Aorta (tissue), 5 donors: ENCODE results near the gene ST7L. TPM values are rescaled to one million over a fixed set of nuclear protein-coding genes. Genes with fewer than 3 reads are reported as not detected.

Experiments
- ATAC-seq: fragments of 200-7000 bp; cut with Tn5 transposase; one replicate; pipeline ENCODE4 v1.9.1; 2022; ENCODE audit warnings: moderate library complexity; ENCODE audit not compliant: low FRiP score
- DNase-seq, 2 donors: peaks; one replicate each; pipeline ENCODE4 v3.0.0-alpha.2; 2020
- H3K27ac ChIP-seq, 2 donors: one replicate each; pipeline ENCODE4 v1.5.1; 2013; ENCODE audit warnings: low read length in 2 of 2, mild to moderate bottlenecking in 2 of 2, moderate library complexity in 2 of 2, control low read depth in 1 of 2, inconsistent platforms in 1 of 2, low read depth in 1 of 2
- H3K27me3 ChIP-seq, 2 donors: one replicate each; pipeline ENCODE4 v1.6.1; 2013; ENCODE audit warnings: control low read depth in 1 of 2, low read length in 1 of 2, mild to moderate bottlenecking in 1 of 2, moderate library complexity in 1 of 2; ENCODE audit not compliant: insufficient read depth in 2 of 2, control insufficient read depth in 1 of 2
- H3K36me3 ChIP-seq, 2 donors: one replicate each; pipeline ENCODE4 v1.6.1; 2013; ENCODE audit warnings: control low read depth in 1 of 2, low read length in 1 of 2, mild to moderate bottlenecking in 1 of 2; ENCODE audit not compliant: insufficient read depth in 2 of 2, control insufficient read depth in 1 of 2
- H3K4me1 ChIP-seq, 2 donors: one replicate each; pipeline ENCODE4 v1.6.1; 2013; ENCODE audit warnings: low read length in 2 of 2, control low read depth in 1 of 2, mild to moderate bottlenecking in 1 of 2, moderate library complexity in 1 of 2; ENCODE audit not compliant: insufficient read depth in 2 of 2, control insufficient read depth in 1 of 2
- H3K4me3 ChIP-seq, 2 donors: one replicate each; pipeline ENCODE4 v1.5.1; 2013; ENCODE audit warnings: low read length in 2 of 2, control low read depth in 1 of 2, mild to moderate bottlenecking in 1 of 2
- H3K9me3 ChIP-seq: one replicate; pipeline ENCODE4 v1.6.1; 2013; ENCODE audit warnings: mild to moderate bottlenecking, low read length; ENCODE audit not compliant: control insufficient read depth
- WGBS, 2 donors: extraction: QIAGEN DNeasy Blood & Tissue Kit; methylation state at CpG; one replicate each; pipeline ENCODE4 v1.1.7; 2013; 5-methylcytosine and 5-hydroxymethylcytosine counted together
- intact Hi-C, 2 donors: fragments of 100-400 bp; cut with DNase I; formaldehyde crosslinking; loops; one replicate each; pipeline versions ENCODE4 v1.14.2 to v1.15.0; 2022
- polyA plus RNA-seq, 2 donors: library from polyadenylated mRNA; stranded (reverse); fragments of 200-250 nt; gene quantifications; one replicate each; pipeline ENCODE4 v1.2.3, GENCODE V29; 2013
- total RNA-seq, 2 donors: library from RNA; stranded (reverse); fragmentation: NEBNext Ultra II Directional; extraction: Animal tissue kit (Norgen Biotek cat#: 25700); gene quantifications; one replicate each; pipeline ENCODE4 v1.2.1, GENCODE V29; 2021
- donor health status: healthy with polysubstance abuse.
- donor health status: Bipolar disorder and iron deficiency.
- donor health status: DM: no; HTN: no; CAD: no.
- donor health status: DM: no; HTN: no; CAD: no.
- donor health status: DM: yes; HTN: yes; CAD: no.

Gene ST7L
- total and polyA plus RNA-seq, 4 donors, result 9.3 to 27.3 (median 18.9) TPM

GRCh38 chr1:112637254-112638109, 18.5 kb upstream of the ST7L start:
- ATAC-seq, result no peak
- WGBS, 2 donors, result 42 to 44% methylated on average over 4 of the region's 4 CpGs
- Histone ChIP-seq H3K27me3 (no peaks in the 10 kb centered on the region), H3K36me3 (no peaks in the 10 kb centered on the region), H3K4me1 (no peaks in the 10 kb centered on the region), H3K27ac (no peak overlapping the region), H3K4me3 (no peak overlapping the region), H3K9me3 (no peaks in the 10 kb centered on the region)
- no peak for DNase-seq
- intact Hi-C loops, result loop anchor here in 1 of 2 donors (5.0 kb wide), 1 partner anchor 65 kb away; no protein-coding TSS in a partner anchor

- Histone ChIP-seq H3K4me1 (no peaks in the 10 kb centered on the region), H3K27me3 (no peaks in the 10 kb centered on the region), H3K9me3 (no peaks in the 10 kb centered on the region), H3K27ac (no peak overlapping the region), H3K36me3 (no peaks in the 10 kb centered on the region), H3K4me3 (no peak overlapping the region)
- intact Hi-C loops, result loop anchor here in 1 of 2 donors (5.0 kb wide), 1 partner anchor 66 kb away; no protein-coding TSS in a partner anchor
- ATAC-seq (no peak), DNase-seq (no peak)
Observed at GRCh38 chr1:112636597-112637253, 17.8 kb upstream of the ST7L start.

- Histone ChIP-seq H3K36me3 (no peaks in the 10 kb centered on the region), H3K9me3 (no peaks in the 10 kb centered on the region), H3K4me1 (no peaks in the 10 kb centered on the region), H3K27me3 (no peaks in the 10 kb centered on the region), H3K4me3 (no peak overlapping the region), H3K27ac (no peak overlapping the region)
- DNase-seq (no peak), ATAC-seq (no peak)
- 82 to 84% methylated on average over 2 of the region's 2 CpGs for WGBS, 2 donors
- intact Hi-C loops, result loop anchor here in 1 of 2 donors (5.0 kb wide), 1 partner anchor 66 kb away; no protein-coding TSS in a partner anchor
Observed at GRCh38 chr1:112636056-112636455, 17.1 kb upstream of the ST7L start.

GRCh38 chr1:112634367-112634766, 15.4 kb upstream of the ST7L start:
- H3K27ac ChIP-seq, result no peak overlapping the region
- H3K36me3 ChIP-seq, result no peaks in the 10 kb centered on the region
- no peak overlapping the region for H3K4me3 ChIP-seq
- H3K4me1 ChIP-seq, result no peaks in the 10 kb centered on the region
- no peak for DNase-seq
- intact Hi-C loops, result no loop called here
- H3K27me3 ChIP-seq, result no peaks in the 10 kb centered on the region
- no peaks in the 10 kb centered on the region for H3K9me3 ChIP-seq
- ATAC-seq, result no peak

- Histone ChIP-seq H3K36me3 (no peaks in the 10 kb centered on the region), H3K27me3 (no peaks in the 10 kb centered on the region), H3K4me1 (no peaks in the 10 kb centered on the region), H3K27ac (no peak overlapping the region), H3K4me3 (no peak overlapping the region), H3K9me3 (no peaks in the 10 kb centered on the region)
- 87 to 89% methylated on average over 2 of the region's 2 CpGs for WGBS, 2 donors
- no peak for DNase-seq
- no peak for ATAC-seq
- intact Hi-C loops, result no loop called here
Observed at GRCh38 chr1:112633628-112634027, 14.7 kb upstream of the ST7L start.

DNA sequence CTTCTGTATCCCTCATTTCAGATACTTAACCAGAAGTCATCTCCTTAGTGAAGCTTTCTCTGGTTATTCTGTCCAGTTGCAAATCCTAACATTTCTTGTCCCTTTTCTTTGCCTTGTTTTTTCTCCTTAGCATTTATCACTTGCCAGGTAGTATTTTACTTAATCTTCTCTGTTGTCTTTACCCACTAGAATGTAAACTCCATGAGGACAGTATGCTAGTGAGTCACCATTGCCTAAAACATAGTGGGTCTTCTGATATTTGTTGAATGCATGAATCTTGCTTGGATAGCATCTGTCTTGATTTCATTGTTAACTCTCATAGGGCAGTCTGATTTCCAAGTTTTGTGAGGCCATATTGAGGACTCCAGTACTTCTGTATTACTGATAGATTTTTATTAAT, 10.3 kb upstream of the ST7L start:
- peaks cover 0 to 3% of the 10 kb centered on the region in 2 donors for H3K36me3 ChIP-seq
- no peaks in the 10 kb centered on the region for H3K27me3 ChIP-seq
- no peaks in the 10 kb centered on the region for H3K9me3 ChIP-seq
- H3K4me1 ChIP-seq, result peaks cover 5 to 6% of the 10 kb centered on the region in 2 donors
- no peak overlapping the region for H3K4me3 ChIP-seq
- H3K27ac ChIP-seq, result no peak overlapping the region
- DNase-seq (no peak), ATAC-seq (no peak)
- intact Hi-C loops, result no loop called here

- Histone ChIP-seq H3K27me3 (no peaks in the 10 kb centered on the region), H3K9me3 (no peaks in the 10 kb centered on the region), H3K36me3 (peaks cover 0 to 3% of the 10 kb centered on the region in 2 donors), H3K27ac (no peak overlapping the region), H3K4me1 (peaks cover 5 to 6% of the 10 kb centered on the region in 2 donors), H3K4me3 (no peak overlapping the region)
- ATAC-seq (no peak), DNase-seq (no peak)
- 86 to 90% methylated on average over 2 of the region's 2 CpGs for WGBS, 2 donors
- intact Hi-C loops, result no loop called here
Observed at GRCh38 chr1:112628516-112628915, 9.6 kb upstream of the ST7L start.

GRCh38 chr1:112626887-112627286, 7.9 kb upstream of the ST7L start:
- DNase-seq (no peak), ATAC-seq (no peak)
- peaks cover 5 to 6% of the 10 kb centered on the region in 2 donors for H3K4me1 ChIP-seq
- H3K27me3 ChIP-seq, result no peaks in the 10 kb centered on the region
- H3K4me3 ChIP-seq, result no peak overlapping the region
- intact Hi-C loops, result no loop called here
- H3K27ac ChIP-seq, result no peak overlapping the region
- H3K36me3 ChIP-seq, result peaks cover 0 to 3% of the 10 kb centered on the region in 2 donors
- H3K9me3 ChIP-seq, result no peaks in the 10 kb centered on the region

DNA sequence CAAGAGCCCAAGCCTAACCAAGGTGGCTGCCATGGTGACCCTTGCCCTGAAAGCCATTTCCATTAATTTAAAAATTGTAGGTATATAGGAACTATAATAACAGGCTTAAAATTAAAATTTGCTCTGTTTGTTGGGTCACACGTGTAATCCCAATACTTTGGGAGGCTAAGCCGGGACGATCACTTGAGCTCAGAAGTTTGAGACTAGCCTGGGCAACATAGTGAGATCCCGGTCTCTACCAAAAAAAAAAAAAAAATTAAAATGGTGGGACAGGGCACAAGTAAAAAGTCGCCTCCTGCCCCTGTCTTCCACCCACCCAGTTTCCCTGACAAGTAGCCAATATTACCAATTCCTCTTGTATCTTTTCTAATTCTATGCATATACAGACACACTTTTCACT, 7.3 kb upstream of the ST7L start:
- intact Hi-C loops, result no loop called here

More for the DNA sequence above, 7.3 kb upstream of the ST7L start:
- 92 to 93% methylated on average over 5 of the region's 5 CpGs for WGBS, 2 donors
- H3K27ac ChIP-seq, result peak overlapping the region in 1 of 2 donors; percentile 43
- DNase-seq, result no peak
- H3K36me3 ChIP-seq, result peaks cover 0 to 3% of the 10 kb centered on the region in 2 donors
- peaks cover 5 to 6% of the 10 kb centered on the region in 2 donors for H3K4me1 ChIP-seq
- no peak for ATAC-seq
- no peaks in the 10 kb centered on the region for H3K9me3 ChIP-seq
- no peaks in the 10 kb centered on the region for H3K27me3 ChIP-seq
- H3K4me3 ChIP-seq, result no peak overlapping the region
